ENCODE data around the gene ACCS. TPM values are rescaled to one million over a fixed set of nuclear protein-coding genes. Genes with fewer than 3 reads are reported as not detected.

The ACCS gene
- total RNA-seq, 1 experiment from 2014 or later, result 7.5 TPM

DNA sequence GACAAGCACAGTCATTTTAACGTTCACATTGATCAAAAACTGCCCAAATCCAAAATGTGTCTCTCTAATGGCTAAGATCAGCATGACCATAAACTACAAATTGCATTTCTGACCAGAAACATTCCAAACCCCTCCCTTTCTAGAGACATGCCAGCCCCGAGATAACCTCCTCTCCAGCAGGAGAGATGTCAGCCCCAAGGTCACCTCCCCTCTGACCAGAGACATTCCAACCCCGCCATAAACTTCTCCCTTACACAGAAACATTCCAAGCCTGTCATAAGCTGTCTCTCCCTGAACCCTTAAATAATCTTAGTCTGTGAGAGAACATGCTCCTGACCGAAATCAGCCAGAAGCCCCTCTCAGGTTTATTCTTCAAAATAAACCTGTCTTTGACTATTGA lies 22.8 kb downstream of the ACCS start:
- no peak overlapping the region for H3K9ac ChIP-seq (ENCODE audit: extremely low read depth, insufficient read length, low read length)
- H2BK15ac ChIP-seq (ENCODE audit: low read depth, low read length), result no peak overlapping the region
- H3T11ph ChIP-seq (ENCODE audit: low read length), result no peak overlapping the region
- no peak overlapping the region for H4K8ac ChIP-seq (replicated peaks; ENCODE audit: insufficient read length, low read depth, low read length)
- Mint-ChIP-seq H3K9me3 (peaks cover 20 to 23% of the 10 kb centered on the region in 2 experiments), H3K4me3 (no peak overlapping the region), H3K27me3 (ENCODE audit: low read depth) (peaks cover 7% of the 10 kb centered on the region), H3K36me3 (ENCODE audit: insufficient read depth in 1 of 3, low read depth in 3 of 3) (peaks cover 5 to 23% (median 8%) of the 10 kb centered on the region in 3 experiments; a peak in 5 of 7 replicates), H3K4me1 (no peaks in the 10 kb centered on the region), H3K27ac (no peak overlapping the region)
- no peak overlapping the region for H4K91ac ChIP-seq (ENCODE audit: insufficient read length, low read depth, low read length)
- H3K27ac ChIP-seq (ENCODE audit: insufficient read length, low read depth, low read length), result no peak overlapping the region
- H3K4ac ChIP-seq (ENCODE audit: low read depth, low read length), result no peak overlapping the region
- no peaks in the 10 kb centered on the region for H4K20me1 ChIP-seq (ENCODE audit: control insufficient read depth, insufficient read depth, insufficient read length)
- H2BK120ac ChIP-seq (ENCODE audit: low read depth, low read length, poor library complexity, severe bottlenecking), result no peak overlapping the region
- H2BK12ac ChIP-seq (ENCODE audit: insufficient read length, low read depth, low read length), result no peak overlapping the region
- no peak overlapping the region for H3K18ac ChIP-seq (ENCODE audit: insufficient read length, low read depth, low read length)
- H3K4me1 ChIP-seq (ENCODE audit: insufficient read depth, low read length), result no peaks in the 10 kb centered on the region
- no peak overlapping the region for H2AK5ac ChIP-seq (ENCODE audit: insufficient read length, low read length)
- no peak for DNase-seq
- H4K5ac ChIP-seq (ENCODE audit: insufficient read length, low read depth, low read length), result no peak overlapping the region
- TF ChIP-seq, protein P1, sequence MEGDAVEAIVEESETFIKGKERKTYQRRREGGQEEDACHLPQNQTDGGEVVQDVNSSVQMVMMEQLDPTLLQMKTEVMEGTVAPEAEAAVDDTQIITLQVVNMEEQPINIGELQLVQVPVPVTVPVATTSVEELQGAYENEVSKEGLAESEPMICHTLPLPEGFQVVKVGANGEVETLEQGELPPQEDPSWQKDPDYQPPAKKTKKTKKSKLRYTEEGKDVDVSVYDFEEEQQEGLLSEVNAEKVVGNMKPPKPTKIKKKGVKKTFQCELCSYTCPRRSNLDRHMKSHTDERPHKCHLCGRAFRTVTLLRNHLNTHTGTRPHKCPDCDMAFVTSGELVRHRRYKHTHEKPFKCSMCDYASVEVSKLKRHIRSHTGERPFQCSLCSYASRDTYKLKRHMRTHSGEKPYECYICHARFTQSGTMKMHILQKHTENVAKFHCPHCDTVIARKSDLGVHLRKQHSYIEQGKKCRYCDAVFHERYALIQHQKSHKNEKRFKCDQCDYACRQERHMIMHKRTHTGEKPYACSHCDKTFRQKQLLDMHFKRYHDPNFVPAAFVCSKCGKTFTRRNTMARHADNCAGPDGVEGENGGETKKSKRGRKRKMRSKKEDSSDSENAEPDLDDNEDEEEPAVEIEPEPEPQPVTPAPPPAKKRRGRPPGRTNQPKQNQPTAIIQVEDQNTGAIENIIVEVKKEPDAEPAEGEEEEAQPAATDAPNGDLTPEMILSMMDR (conservative IDR thresholded peaks at IDR 0.05), result no peak
- H3K27me3 ChIP-seq (ENCODE audit: insufficient read depth, low read length), result no peaks in the 10 kb centered on the region
- H3K79me1 ChIP-seq (ENCODE audit: insufficient read depth, low read depth, low read length, poor library complexity, severe bottlenecking), result no peaks in the 10 kb centered on the region
- H3K23ac ChIP-seq (ENCODE audit: insufficient read length, low read depth, low read length), result no peak overlapping the region
- H3K9me3 ChIP-seq (ENCODE audit: control insufficient read depth, low read depth, low read length), result no peaks in the 10 kb centered on the region
- H3K79me2 ChIP-seq (ENCODE audit: insufficient read depth, low read length), result no peaks in the 10 kb centered on the region
- no CpG with 5 or more reads among the region's 4 CpGs for WGBS (ENCODE audit: extremely low coverage, insufficient read length, low lambda C conversion rate)
- H3K23me2 ChIP-seq (ENCODE audit: insufficient read length, low read depth, low read length, poor library complexity, severe bottlenecking), result no peaks in the 10 kb centered on the region
- H3K56ac ChIP-seq (ENCODE audit: insufficient read length, low read depth, low read length), result no peak overlapping the region
- no peak overlapping the region for H2BK5ac ChIP-seq (ENCODE audit: insufficient read length, low read length)
- no peak overlapping the region for H3K4me2 ChIP-seq (ENCODE audit: insufficient read depth, insufficient read length, low read length)
- no peak overlapping the region for H2AFZ ChIP-seq (ENCODE audit: low read length)
- H2BK20ac ChIP-seq (ENCODE audit: low read depth, low read length, poor library complexity, severe bottlenecking), result no peak overlapping the region
- H3K14ac ChIP-seq (ENCODE audit: insufficient read depth, low read length), result no peak overlapping the region

Data from H9 (cell line).